ENCODE data around the gene PCDHGA9.
"Not testable (repeated sequence)": the region's sequence is repeated elsewhere in the genome, so short reads cannot be mapped to it uniquely, and the experiment has no call there.

The PCDHGA9 gene

DNA sequence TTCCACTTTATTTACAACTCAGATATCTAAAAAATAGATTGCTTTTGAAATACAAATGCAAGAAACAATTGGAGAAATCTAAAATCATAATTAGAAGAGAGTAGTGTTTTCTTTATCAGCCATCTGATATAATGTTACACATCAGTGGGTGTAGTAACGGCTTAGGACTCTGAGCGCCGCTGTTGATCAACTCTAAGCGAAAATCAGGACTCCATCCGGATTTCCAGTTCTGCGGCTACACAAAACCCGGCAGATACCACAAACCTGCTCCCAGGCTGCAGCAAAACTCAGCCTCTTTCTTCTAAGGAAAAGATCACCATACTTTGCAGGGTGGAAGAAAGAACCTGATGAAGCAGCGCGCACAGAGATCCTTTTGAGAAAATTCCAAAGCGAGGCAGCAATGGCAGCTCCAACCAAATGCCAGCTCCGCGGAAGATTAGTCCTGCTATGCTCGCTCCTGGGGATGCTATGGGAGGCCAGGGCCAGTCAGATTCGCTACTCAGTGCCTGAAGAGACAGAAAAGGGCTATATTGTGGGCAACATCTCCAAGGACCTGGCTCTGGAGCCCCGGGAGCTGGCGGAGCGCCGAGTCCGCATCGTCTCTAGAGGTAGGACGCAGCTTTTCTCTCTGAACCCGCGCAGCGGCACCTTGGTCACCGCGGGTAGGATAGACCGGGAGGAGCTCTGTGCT, at the start of gene PCDHGA9:
Gene PCDHGA9, plus strand, starts transcription at position 226 of the 691 bp plus-strand sequence. Its CDS starts 175 bp downstream, at position 401.
- DNase-seq: no peak

DNA sequence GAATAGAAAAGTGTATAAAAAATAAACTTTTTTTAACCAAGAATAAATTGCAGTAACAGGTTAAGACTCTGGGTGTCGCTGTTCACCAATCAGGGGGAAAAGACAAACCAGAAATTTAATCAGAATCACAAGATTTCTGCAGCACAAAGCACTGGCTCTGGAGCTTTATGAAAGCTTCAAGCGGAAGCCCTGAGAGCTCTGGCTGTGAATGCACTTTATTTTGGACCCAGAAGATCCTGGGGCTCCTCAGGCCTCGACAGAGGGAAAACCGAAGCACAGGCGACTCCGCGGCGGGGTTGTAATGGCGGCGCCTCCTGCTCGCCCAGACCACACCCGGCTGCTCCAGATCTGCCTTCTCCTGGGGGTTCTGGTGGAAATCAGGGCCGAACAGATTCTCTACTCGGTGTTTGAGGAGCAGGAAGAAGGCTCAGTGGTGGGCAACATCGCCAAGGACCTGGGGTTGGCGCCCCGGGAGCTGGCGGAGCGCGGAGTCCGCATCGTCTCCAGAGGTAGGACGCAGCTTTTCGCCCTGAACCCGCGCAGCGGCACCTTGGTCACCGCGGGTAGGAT, 47.6 kb upstream of the PCDHGA9 start, which contains the start of gene PCDHGA4:
Gene PCDHGA4, plus strand, starts transcription at position 122 of the 570 bp plus-strand sequence. Its CDS starts 87 bp downstream, at position 209.
- no peak for DNase-seq

DNA sequence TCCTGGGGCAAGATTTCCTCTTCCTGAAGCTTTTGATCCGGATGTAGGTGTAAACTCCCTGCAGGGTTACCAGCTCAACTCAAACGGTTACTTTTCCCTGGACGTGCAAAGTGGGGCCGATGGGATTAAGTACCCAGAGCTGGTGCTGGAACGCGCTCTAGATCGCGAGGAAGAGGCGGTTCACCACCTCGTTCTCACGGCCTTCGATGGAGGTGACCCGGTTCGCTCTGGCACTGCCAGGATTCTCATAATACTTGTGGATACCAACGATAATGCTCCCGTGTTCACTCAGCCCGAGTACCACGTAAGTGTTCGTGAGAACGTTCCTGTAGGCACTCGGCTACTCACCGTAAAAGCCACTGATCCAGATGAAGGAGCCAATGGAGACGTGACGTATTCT, 46.9 kb upstream of the PCDHGA9 start:
- DNase-seq: no peak

- DNase-seq: no peak
Observed at GRCh38 chr5:141356133-141356532, 46.4 kb upstream of the PCDHGA9 start.

DNA sequence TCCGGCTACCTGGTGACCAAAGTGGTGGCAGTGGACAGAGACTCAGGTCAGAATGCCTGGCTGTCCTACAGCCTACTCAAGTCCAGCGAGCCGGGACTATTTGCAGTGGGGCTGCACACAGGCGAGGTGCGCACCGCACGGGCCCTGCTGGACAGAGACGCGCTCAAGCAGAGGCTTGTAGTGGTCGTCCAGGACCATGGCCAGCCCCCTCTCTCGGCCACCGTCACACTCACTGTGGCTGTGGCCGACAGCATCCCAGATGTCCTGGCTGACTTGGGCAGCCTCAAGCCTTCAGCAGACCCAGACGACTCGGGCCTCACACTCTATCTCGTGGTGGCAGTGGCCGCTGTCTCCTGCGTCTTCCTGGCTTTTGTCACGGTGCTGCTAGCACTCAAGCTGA, 45.6 kb upstream of the PCDHGA9 start:
- DNase-seq: no peak

GRCh38 chr5:141359790-141360426, 42.7 kb upstream of the PCDHGA9 start, which contains the start of gene PCDHGB2:
TSS of gene PCDHGB2 (plus strand) at chr5:141359994. CDS start at chr5:141360136, 142 bp downstream.
- no peak for DNase-seq

GRCh38 chr5:141360685-141361084, 41.9 kb upstream of the PCDHGA9 start:
- no peak for DNase-seq

- no peak for DNase-seq
Observed at GRCh38 chr5:141362719-141363118, 39.9 kb upstream of the PCDHGA9 start.

- DNase-seq: no peak
Observed at GRCh38 chr5:141363952-141364660, 38.5 kb upstream of the PCDHGA9 start, which contains the start of gene PCDHGA5. TSS of gene PCDHGA5 (plus strand) at chr5:141364162. CDS start at chr5:141364331, 169 bp downstream.

DNA sequence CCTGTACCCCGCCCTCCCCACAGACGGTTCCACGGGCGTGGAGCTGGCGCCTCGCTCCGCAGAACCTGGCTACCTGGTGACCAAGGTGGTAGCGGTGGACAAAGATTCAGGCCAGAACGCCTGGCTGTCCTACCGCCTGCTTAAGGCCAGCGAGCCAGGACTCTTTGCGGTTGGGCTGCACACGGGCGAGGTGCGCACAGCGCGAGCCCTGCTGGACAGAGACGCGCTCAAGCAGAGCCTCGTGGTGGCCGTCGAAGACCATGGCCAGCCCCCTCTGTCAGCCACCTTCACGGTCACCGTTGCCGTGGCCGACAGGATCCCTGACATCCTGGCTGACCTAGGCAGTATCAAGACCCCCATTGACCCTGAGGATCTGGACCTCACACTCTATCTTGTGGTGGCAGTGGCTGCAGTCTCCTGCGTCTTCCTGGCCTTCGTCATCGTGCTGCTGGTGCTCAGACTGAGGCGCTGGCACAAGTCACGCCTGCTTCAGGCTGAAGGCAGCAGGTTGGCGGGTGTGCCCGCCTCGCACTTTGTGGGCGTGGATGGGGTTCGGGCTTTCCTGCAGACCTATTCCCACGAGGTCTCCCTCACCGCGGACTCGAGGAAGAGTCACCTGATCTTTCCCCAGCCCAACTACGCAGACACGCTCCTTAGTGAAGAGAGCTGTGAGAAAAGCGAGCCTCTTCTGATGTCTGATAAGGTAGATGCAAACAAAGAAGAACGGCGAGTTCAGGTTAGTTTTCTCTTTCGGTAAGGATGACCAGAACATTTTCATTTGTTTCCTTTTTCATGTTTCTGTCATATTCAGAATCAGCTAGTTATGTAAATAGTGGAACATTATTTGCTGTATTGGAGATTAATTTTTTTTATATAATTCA, 36.3 kb upstream of the PCDHGA9 start:
- no peak for DNase-seq

GRCh38 chr5:141369994-141370848, 32.4 kb upstream of the PCDHGA9 start, which contains the start of gene PCDHGB3:
TSS of gene PCDHGB3 (plus strand) at chr5:141370242. CDS start at chr5:141370395, 153 bp downstream.
- DNase-seq: no peak

DNA sequence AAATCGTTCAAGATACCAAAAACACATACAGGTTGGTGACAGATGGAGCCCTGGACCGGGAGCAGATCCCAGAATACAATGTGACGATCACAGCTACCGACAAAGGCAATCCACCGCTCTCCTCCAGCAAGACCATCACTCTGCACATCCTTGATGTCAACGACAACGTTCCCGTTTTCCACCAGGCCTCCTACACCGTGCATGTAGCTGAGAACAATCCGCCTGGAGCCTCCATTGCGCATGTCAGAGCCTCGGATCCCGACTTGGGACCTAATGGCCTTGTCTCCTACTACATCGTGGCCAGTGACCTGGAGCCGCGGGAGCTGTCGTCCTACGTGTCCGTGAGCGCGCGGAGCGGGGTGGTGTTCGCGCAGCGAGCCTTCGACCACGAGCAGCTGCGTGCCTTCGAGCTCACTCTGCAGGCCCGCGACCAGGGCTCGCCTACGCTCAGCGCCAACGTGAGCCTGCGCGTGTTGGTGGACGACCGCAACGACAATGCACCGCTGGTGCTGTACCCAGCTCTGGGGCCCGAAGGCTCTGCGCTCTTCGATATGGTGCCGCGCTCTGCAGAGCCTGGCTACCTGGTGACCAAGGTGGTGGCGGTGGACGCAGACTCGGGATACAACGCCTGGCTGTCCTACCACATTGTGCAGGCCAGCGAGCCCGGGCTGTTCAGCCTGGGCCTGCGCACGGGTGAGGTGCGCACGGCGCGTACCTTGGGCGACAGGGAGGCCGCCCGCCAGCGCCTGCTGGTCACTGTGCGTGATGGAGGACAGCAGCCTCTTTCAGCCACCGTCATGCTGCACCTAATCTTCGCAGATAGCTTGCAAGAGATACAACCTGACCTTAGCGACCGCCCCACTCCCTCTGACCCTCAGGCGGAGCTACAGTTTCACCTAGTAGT, 30.8 kb upstream of the PCDHGA9 start:
- DNase-seq: no peak

DNA sequence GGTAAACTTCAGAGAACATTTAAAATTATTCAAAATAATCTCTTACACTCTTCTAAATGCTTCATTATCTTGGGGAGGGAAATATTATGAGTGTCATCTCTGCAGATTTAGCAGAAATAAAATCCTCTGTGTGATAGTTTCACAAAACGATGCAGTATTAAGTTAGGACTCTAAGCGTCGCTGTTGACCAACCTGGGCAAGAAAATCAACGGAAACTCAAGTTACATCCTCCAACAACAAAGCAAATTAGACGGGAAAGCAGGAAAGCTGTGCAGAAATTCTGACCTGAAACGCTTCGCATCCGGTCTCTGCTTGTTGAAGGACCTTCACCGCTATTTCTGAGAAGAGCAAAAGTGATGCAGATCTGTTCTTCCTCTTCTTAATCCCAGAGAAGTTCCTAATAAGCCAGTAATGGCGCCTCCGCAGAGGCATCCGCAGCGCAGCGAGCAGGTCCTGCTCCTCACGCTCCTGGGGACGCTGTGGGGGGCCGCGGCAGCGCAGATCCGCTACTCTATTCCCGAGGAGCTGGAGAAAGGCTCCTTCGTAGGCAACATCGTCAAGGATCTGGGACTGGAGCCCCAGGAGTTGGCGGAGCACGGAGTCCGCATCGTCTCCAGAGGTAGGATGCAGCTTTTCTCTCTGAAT, 28.8 kb upstream of the PCDHGA9 start, which contains the start of gene PCDHGA6:
Gene PCDHGA6, plus strand, starts transcription at position 219 of the 645 bp plus-strand sequence. Its CDS starts 193 bp downstream, at position 412.
- DNase-seq: no peak

- DNase-seq: no peak
Observed at GRCh38 chr5:141374627-141375026, 28.0 kb upstream of the PCDHGA9 start.

DNA sequence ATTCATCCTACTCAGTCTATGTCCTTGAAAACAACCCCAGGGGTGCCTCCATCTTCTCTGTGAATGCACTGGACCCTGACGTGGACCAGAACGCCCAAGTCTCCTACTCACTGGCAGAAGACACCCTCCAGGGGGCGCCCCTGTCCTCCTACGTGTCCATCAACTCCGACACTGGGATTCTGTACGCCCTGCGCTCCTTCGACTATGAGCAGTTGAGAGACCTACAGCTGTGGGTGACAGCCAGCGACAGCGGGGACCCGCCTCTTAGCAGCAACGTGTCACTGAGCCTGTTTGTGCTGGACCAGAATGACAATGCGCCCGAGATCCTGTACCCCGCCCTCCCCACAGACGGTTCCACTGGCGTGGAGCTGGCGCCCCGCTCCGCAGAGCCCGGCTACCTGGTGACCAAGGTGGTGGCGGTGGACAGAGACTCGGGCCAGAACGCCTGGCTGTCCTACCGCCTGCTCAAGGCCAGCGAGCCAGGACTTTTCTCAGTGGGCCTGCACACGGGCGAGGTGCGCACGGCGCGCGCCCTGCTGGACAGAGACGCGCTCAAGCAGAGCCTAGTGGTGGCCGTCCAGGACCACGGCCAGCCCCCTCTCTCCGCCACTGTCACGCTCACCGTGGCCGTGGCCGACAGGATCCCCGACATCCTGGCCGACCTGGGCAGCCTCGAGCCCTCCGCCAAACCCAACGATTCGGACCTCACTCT, 27.0 kb upstream of the PCDHGA9 start:
- DNase-seq: not testable (repeated sequence)

GRCh38 chr5:141382469-141383294, 19.9 kb upstream of the PCDHGA9 start, which contains the start of gene PCDHGA7:
TSS of gene PCDHGA7 (plus strand) at chr5:141382742. CDS start at chr5:141382900, 158 bp downstream.
- DNase-seq: no peak

DNA sequence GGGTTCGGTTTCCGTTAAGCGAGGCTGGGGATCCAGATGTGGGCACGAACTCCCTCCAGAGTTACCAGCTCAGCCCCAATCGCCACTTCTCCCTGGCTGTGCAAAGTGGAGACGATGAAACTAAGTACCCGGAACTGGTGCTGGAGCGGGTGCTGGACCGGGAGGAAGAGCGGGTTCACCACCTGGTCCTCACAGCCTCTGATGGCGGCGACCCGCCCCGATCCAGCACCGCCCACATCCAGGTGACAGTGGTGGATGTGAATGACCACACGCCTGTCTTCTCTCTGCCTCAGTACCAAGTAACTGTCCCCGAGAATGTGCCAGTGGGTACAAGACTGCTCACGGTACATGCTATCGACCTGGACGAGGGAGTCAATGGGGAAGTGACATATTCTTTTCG, 19.2 kb upstream of the PCDHGA9 start:
- DNase-seq: no peak

All from cortex of kidney (tissue), 1 donor.